Activated CD4-positive, alpha-beta T cell treated with anti-CD3 and anti-CD28 coated beads, Interleukin-2, Interleukin-4, amounts not matched to agents 100 ng/mL and 50 ng/mL, durations not matched to agents 16 hours and 8 hours (primary cell): ENCODE data around the gene CCNYL1.
A peak's percentile ranks its signal among the peaks of the same experiment; 100 is the strongest.
"Not testable (repeated sequence)": the region's sequence is repeated elsewhere in the genome, so short reads cannot be mapped to it uniquely, and the experiment has no call there.

Experiments used
- DNase-seq: peaks from one replicate; pipeline ENCODE4 v3.0.0-alpha.2; 2020; ENCODE audit warnings: low spot score

The CCNYL1 gene

DNA sequence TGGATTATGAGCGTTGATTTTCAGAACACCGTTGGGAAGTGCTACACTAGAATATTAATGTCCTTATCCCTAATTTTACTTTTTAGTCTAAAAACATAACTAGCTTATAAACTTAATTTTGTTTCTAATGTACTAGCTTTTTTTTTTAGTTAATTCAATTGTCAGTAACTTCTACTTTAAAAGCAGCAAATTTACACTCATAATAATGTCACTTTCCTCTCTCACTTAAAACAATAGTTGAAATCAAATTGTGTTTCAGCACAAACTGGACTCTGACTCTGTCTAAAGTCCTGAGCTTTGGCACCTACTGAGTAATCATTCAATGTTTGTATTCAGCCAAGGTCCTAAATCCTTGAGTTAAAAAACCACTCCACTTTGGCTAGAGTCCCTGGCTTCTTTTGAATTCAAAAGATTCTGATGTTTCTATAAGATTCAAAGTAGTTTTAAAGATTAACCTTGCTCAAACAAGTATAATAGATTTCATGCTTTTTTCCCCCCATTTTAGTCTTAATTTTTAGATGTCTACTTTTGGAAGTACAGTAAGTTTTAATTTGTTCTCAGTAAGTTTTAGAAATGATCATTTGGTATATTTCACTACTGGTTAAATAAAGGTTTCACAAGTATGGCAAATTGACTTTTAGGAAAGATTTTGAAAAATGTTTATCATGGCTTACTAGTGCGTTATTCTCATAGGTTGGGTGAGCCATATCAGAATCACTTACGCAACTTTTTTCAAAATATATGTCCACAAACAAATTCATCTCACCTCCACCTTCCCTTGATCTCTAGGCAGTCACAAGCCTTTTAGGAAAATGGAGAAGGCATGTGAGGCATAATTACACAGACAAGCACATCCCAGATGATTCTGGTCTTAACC is 23.4 kb downstream of the CCNYL1 start:
- no peak for DNase-seq

- DNase-seq, result not testable (repeated sequence)
These were observed 24.0 kb downstream of the CCNYL1 start for GRCh38 chr2:207735513-207735859.

DNA sequence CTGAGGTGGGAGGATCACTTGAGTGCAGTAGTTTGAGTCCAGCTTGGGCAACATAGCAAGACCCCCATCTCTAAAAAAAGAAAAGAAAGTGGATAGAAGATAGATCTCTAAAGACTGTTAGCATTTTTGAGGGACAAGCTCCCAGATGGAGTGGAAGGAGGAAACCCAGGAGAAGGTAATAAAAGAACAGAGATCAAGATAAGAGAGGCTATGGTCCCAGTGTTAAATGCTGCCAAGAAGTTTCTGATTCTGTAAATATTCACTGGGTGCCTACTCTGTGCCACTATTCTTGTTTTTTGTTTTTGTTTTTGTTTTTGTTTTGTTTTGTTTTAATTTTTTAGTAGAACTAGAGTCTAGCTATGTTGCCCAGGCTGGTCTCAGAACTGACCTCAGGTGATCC is 32.1 kb downstream of the CCNYL1 start:
- DNase-seq, result no peak

GRCh38 chr2:207744050-207744449 is 32.6 kb downstream of the CCNYL1 start:
- DNase-seq, result no peak

GRCh38 chr2:207744451-207744850 is 33.0 kb downstream of the CCNYL1 start:
- DNase-seq, result no peak

DNA sequence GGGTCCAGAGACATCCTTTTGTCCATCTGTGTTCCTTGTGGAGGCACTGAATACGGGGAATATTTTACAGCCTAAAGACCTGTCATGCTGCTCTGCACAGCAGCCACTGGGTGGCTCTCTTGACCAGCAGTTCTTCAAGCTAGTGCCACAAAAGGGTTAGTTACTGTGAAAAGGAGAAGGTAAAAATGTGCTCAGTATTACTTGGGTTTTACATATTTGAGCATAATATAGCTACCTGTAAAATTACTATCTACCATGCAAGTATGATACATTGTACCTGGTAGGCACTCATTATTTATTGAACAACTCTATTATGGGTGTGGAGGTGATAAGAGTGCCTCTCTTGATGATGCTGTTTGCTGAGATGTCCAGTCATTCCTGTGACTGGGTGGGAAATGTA is 34.7 kb downstream of the CCNYL1 start:
- DNase-seq, result peak; percentile 56

GRCh38 chr2:207747653-207748560 is 36.5 kb downstream of the CCNYL1 start:
- no peak for DNase-seq

GRCh38 chr2:207748993-207749392 is 37.6 kb downstream of the CCNYL1 start:
- DNase-seq, result no peak

GRCh38 chr2:207749873-207750272 is 38.4 kb downstream of the CCNYL1 start:
- no peak for DNase-seq

GRCh38 chr2:207750345-207750744 is 38.9 kb downstream of the CCNYL1 start:
- DNase-seq, result no peak

GRCh38 chr2:207750876-207751275 is 39.4 kb downstream of the CCNYL1 start:
- DNase-seq, result no peak

- DNase-seq, result not testable (repeated sequence)
These were observed 42.2 kb downstream of the CCNYL1 start for GRCh38 chr2:207753688-207754087.

GRCh38 chr2:207754498-207755383 is 43.3 kb downstream of the CCNYL1 start:
- DNase-seq, result no peak

GRCh38 chr2:207758025-207758424 is 46.6 kb downstream of the CCNYL1 start:
- no peak for DNase-seq

DNA sequence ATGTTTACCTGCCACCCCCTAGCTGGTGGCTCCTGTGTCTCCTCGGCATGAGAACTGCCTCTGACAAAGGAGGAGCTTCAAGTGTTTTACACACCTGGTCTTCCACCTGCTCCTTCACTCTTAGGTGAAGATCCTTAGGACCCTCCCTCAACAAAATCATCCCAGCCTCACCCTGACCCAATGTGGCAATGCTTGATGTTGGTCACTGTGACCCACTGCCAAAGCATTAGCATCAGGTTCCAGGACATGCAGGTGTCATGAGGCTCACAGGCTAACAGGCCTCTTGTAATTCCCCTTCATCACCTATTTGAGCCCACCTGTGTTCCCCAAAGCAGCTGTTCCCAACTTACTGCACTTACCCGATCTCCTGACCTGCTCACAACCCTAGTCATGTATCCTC is 48.5 kb downstream of the CCNYL1 start:
- no peak for DNase-seq

GRCh38 chr2:207760453-207760852 is 49.0 kb downstream of the CCNYL1 start:
- no peak for DNase-seq

- DNase-seq, result not testable (repeated sequence)
These were observed 50.0 kb downstream of the CCNYL1 start for GRCh38 chr2:207761426-207761825.

GRCh38 chr2:207762146-207762545 is 50.7 kb downstream of the CCNYL1 start:
- no peak for DNase-seq

- no peak for DNase-seq
These were observed 52.0 kb downstream of the CCNYL1 start for GRCh38 chr2:207763303-207763917.

GRCh38 chr2:207764096-207764630 is 52.7 kb downstream of the CCNYL1 start:
- DNase-seq, result no peak

GRCh38 chr2:207765547-207765946 is 54.1 kb downstream of the CCNYL1 start:
- DNase-seq, result no peak
